Activated T-cell treated with anti-CD3 and anti-CD28 coated beads, Interleukin-2, amount 50 U/mL, for 4 hours (primary cell): ENCODE results near the gene HOXA6. TPM values are rescaled to one million over a fixed set of nuclear protein-coding genes. Genes with fewer than 3 reads are reported as not detected.

Experiments
- ATAC-seq, 2 donors: fragments of 200-7000 bp; cut with Tn5 transposase; one replicate each; pipeline ENCODE4 v1.10.0; 2021
- DNase-seq: peaks from one replicate; pipeline ENCODE4 v3.0.0-alpha.2; 2020
- H3K27me3 Mint-ChIP-seq: one replicate; pipeline ENCODE4 v1.8.0; 2021; ENCODE audit warnings: low read depth, mixed read lengths
- H3K36me3 Mint-ChIP-seq: one replicate; pipeline ENCODE4 v1.8.0; 2022; ENCODE audit warnings: mixed read lengths; ENCODE audit not compliant: insufficient read depth
- H3K4me1 Mint-ChIP-seq: one replicate; pipeline ENCODE4 v1.8.0; 2021; ENCODE audit warnings: low read depth, mixed read lengths
- H3K4me3 Mint-ChIP-seq: one replicate; pipeline ENCODE4 v1.8.0; 2021; ENCODE audit warnings: mild to moderate bottlenecking, moderate library complexity, mixed read lengths
- H3K9me3 Mint-ChIP-seq: one replicate; pipeline ENCODE4 v1.8.0; 2021; ENCODE audit warnings: mixed read lengths
- total RNA-seq, 3 donors: library from RNA; stranded (reverse); gene quantifications; one replicate each; pipeline ENCODE4 v1.2.1, GENCODE V29; 2021

The HOXA6 gene
- total RNA-seq, 3 donors from 2014 or later: not detected

GRCh38 chr7:27146491-27147198 lies 929 bp downstream of the HOXA6 start:
- H3K27me3 Mint-ChIP-seq: peaks cover 78% of the 10 kb centered on the region
- ATAC-seq (no peak), DNase-seq (no peak)
- peaks cover 17% of the 10 kb centered on the region for H3K4me1 Mint-ChIP-seq
- no peaks in the 10 kb centered on the region for H3K36me3 Mint-ChIP-seq
- H3K9me3 Mint-ChIP-seq: no peaks in the 10 kb centered on the region
- H3K4me3 Mint-ChIP-seq: no peak overlapping the region

GRCh38 chr7:27145914-27146412 lies 1.6 kb downstream of the HOXA6 start:
- Mint-ChIP-seq H3K36me3 (no peaks in the 10 kb centered on the region), H3K27me3 (peaks cover 77% of the 10 kb centered on the region), H3K9me3 (no peaks in the 10 kb centered on the region), H3K4me3 (no peak overlapping the region), H3K4me1 (peaks cover 10% of the 10 kb centered on the region)
- DNase-seq: no peak
- no peak for ATAC-seq

- ATAC-seq: no peak
- H3K36me3 Mint-ChIP-seq: no peaks in the 10 kb centered on the region
- H3K4me3 Mint-ChIP-seq: no peak overlapping the region
- peaks cover 72% of the 10 kb centered on the region for H3K27me3 Mint-ChIP-seq
- no peak for DNase-seq
- H3K9me3 Mint-ChIP-seq: no peaks in the 10 kb centered on the region
- H3K4me1 Mint-ChIP-seq: peaks cover 6% of the 10 kb centered on the region
Observed at GRCh38 chr7:27145165-27145913, 2.2 kb downstream of the HOXA6 start.

GRCh38 chr7:27144781-27145164 lies 2.8 kb downstream of the HOXA6 start:
- ATAC-seq: no peak
- Mint-ChIP-seq H3K4me3 (no peak overlapping the region), H3K36me3 (no peaks in the 10 kb centered on the region), H3K27me3 (peaks cover 66% of the 10 kb centered on the region), H3K4me1 (peaks cover 5% of the 10 kb centered on the region), H3K9me3 (no peaks in the 10 kb centered on the region)
- DNase-seq: no peak

DNA sequence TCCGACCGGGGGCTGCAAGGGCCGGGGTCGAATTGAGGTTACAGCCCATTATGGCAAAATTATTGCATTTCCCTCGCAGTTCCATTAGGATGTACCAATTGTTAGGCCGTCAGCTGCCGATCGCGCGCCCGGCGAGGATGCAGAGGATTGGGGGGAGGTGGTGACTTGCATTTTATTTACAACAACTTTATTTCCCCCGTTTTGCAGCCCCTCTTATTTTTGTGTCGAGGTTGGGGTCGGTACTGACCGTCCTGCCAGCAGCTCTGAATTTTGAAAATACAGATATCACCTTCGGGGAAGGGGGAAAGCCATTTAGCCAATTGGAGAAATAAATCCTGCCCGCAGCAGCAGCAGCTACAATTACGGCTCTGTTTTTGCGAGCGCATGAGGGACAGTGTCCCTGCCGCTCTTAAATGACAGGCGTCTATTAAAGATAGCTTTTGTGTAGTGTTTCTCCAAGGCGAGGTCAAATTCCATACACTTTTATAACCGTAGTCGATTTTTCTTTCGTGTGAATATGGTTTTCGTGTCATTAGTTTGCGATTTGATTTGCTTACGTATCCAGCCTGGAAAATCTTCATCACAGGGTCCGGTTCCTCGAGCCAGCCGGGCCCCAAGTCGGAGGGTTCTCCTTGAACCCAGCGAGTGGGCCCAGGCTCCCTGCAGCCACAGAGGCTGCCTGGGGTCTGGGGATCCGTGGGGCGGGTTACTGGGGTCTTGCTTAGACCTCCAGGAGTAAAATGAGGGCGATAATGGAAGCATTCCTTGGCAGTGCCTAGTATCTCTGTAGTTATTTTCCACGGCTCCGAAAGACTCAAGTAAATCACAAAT lies 3.4 kb downstream of the HOXA6 start:
- H3K9me3 Mint-ChIP-seq: no peaks in the 10 kb centered on the region
- ATAC-seq (no peak), DNase-seq (no peak)
- no peak overlapping the region for H3K4me3 Mint-ChIP-seq
- H3K36me3 Mint-ChIP-seq: no peaks in the 10 kb centered on the region
- peaks cover 60% of the 10 kb centered on the region for H3K27me3 Mint-ChIP-seq
- H3K4me1 Mint-ChIP-seq: peaks cover 5% of the 10 kb centered on the region

- Mint-ChIP-seq H3K36me3 (no peaks in the 10 kb centered on the region), H3K27me3 (peaks cover 58% of the 10 kb centered on the region), H3K4me1 (peaks cover 3% of the 10 kb centered on the region), H3K4me3 (no peak within 1 kb of the TSS), H3K9me3 (no peaks in the 10 kb centered on the region)
- no peak for DNase-seq
- peak in 1 of 2 donors; percentile 31 for ATAC-seq
Observed at GRCh38 chr7:27143023-27143949, 4.3 kb downstream of the HOXA6 start, which contains the start of gene HOXA5. TSS of gene HOXA5 (minus strand) at chr7:27143681. CDS start at chr7:27143607, 74 bp downstream.

DNA sequence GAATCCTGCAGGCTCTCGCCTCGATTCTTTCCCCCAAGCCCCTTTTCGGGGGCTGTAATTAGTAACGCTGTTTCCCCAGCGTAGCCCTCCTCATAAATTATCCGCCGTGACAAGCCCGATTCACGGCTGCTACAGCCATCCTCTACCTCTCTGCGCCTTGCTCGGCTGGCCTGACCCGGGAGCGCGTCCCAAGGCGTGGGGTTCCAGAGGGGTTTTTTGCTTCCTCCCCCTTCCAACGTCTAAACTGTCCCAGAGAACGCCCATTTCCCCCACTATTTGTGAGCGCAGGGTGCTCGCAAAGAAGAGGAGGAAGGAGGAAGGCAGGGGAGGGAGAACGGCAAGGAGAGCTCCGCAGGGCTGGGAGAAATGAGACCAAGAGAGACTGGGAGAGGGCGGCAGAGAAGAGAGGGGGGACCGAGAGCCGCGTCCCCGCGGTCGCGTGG lies 5.0 kb downstream of the HOXA6 start:
- H3K36me3 Mint-ChIP-seq: no peaks in the 10 kb centered on the region
- peaks cover 60% of the 10 kb centered on the region for H3K27me3 Mint-ChIP-seq
- H3K9me3 Mint-ChIP-seq: no peaks in the 10 kb centered on the region
- ATAC-seq (no peak), DNase-seq (no peak)
- H3K4me3 Mint-ChIP-seq: no peak overlapping the region
- no peaks in the 10 kb centered on the region for H3K4me1 Mint-ChIP-seq

- Mint-ChIP-seq H3K9me3 (no peaks in the 10 kb centered on the region), H3K27me3 (peaks cover 61% of the 10 kb centered on the region), H3K4me1 (no peaks in the 10 kb centered on the region), H3K36me3 (no peaks in the 10 kb centered on the region), H3K4me3 (no peak overlapping the region)
- no peak for DNase-seq
- no peak for ATAC-seq
Observed at GRCh38 chr7:27141923-27142579, 5.5 kb downstream of the HOXA6 start.

DNA sequence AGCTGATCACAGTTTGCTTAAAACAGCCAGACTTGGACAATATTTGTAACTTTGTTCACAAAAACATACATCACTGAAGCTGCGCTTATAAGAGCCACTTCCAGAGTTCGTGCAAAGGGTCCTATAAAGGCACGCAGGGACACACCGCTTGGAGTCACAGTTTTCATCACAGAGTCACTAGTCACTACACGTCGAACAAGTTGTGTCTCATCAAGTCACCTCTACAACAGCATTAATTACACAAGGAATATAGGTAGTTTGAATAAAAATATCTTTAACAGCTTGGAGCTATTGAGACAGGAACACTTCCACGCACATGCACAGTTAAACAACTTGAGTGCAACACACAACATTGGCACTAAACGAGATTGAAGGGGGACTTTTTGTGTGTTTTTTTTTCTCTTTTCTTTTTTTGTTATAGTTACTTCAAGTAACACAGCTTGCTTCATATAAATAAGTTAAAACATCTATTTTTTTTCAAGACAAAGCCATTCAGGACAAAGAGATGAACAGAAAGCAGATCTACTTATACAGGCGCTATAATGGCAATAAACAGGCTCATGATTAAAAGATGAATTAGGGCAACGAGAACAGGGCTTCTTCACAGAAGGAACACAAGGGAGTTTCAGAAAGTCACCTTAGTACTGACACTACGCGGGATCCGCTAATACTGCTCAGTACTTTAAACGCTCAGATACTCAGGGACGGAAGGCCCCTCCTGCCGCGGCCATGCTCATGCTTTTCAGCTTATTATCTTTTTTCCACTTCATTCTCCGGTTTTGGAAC lies 6.2 kb downstream of the HOXA6 start:
- ATAC-seq (no peak), DNase-seq (no peak)
- Mint-ChIP-seq H3K9me3 (no peaks in the 10 kb centered on the region), H3K36me3 (no peaks in the 10 kb centered on the region), H3K4me3 (no peak overlapping the region), H3K4me1 (no peaks in the 10 kb centered on the region), H3K27me3 (peaks cover 59% of the 10 kb centered on the region)

GRCh38 chr7:27140126-27140857 lies 7.3 kb downstream of the HOXA6 start:
- Mint-ChIP-seq H3K9me3 (no peaks in the 10 kb centered on the region), H3K4me1 (peaks cover 5% of the 10 kb centered on the region), H3K4me3 (no peak overlapping the region), H3K27me3 (peaks cover 61% of the 10 kb centered on the region), H3K36me3 (no peaks in the 10 kb centered on the region)
- DNase-seq (no peak), ATAC-seq (no peak)

GRCh38 chr7:27139334-27140125 lies 8.0 kb downstream of the HOXA6 start:
- no peaks in the 10 kb centered on the region for H3K9me3 Mint-ChIP-seq
- no peak for DNase-seq
- no peak overlapping the region for H3K4me3 Mint-ChIP-seq
- ATAC-seq: no peak
- no peaks in the 10 kb centered on the region for H3K36me3 Mint-ChIP-seq
- peaks cover 8% of the 10 kb centered on the region for H3K4me1 Mint-ChIP-seq
- peaks cover 62% of the 10 kb centered on the region for H3K27me3 Mint-ChIP-seq
